K562 (cell line): ENCODE data around the gene MICU1. TPM values are rescaled to one million over a fixed set of nuclear protein-coding genes. Genes with fewer than 3 reads are reported as not detected.

Experiments
- FOXJ2 ChIP-seq: fragments of 200-800 bp; sonication (Bioruptor generic); IDR thresholded peaks from 2 replicates; pipeline ENCODE4 v1.6.1; 2016; ENCODE audit warnings: missing genetic modification characterization, missing compliant biosample characterization
- FOXK1 ChIP-seq: sonication (generic); formaldehyde crosslinking; IDR thresholded peaks from 2 replicates; pipeline ENCODE4 v1.8.0; 2022; ENCODE audit warnings: missing genetic modification reagents, mild to moderate bottlenecking, borderline replicate concordance
- ILK ChIP-seq: fragments of 450-650 bp; IDR thresholded peaks from 2 replicates; pipeline ENCODE4 v1.6.1; 2016; ENCODE audit warnings: missing genetic modification characterization, low read depth, mild to moderate bottlenecking, missing compliant biosample characterization, moderate library complexity, borderline replicate concordance
- SRSF1 ChIP-seq: fragments of 200-400 bp; formaldehyde crosslinking; IDR thresholded peaks from 2 replicates; pipeline ENCODE4 v1.6.1; 2017; ENCODE audit warnings: mild to moderate bottlenecking, low read depth, low read length, moderate library complexity
- ZBTB2 ChIP-seq: fragments of 450-650 bp; IDR thresholded peaks from 2 replicates; pipeline ENCODE4 v1.6.1; 2016; ENCODE audit warnings: antibody characterized with exemption
- ZBTB7A ChIP-seq: IDR thresholded peaks from 2 replicates; pipeline ENCODE4 v1.6.1; 2011; ENCODE audit warnings: low read depth, mild to moderate bottlenecking, low read length, moderate library complexity, borderline replicate concordance; ENCODE audit not compliant: control insufficient read depth
- ZNF263 ChIP-seq: sonication (generic); formaldehyde crosslinking; IDR thresholded peaks from 2 replicates; pipeline ENCODE4 v1.8.0; 2022; ENCODE audit warnings: mild to moderate bottlenecking, missing genetic modification reagents, borderline replicate concordance
- ZNF644 ChIP-seq: fragments of 200-800 bp; sonication (Bioruptor generic); IDR thresholded peaks from 2 replicates; pipeline ENCODE4 v1.6.1; 2016; ENCODE audit warnings: low read depth, missing genetic modification characterization, missing compliant biosample characterization
- polyA plus RNA-seq, 8 experiments: library from polyadenylated mRNA; depleted of rRNA in 4 of 8; stranded (reverse) in 5 of 8; unstranded in 3 of 8; fragments of >200 nt; fragmentation: Nextera tagmentation in 2 of 8; fragmentation: Illumina TruSeq in 1 of 8; extraction: Ambion mirVana in 2 of 8; extraction: Trizol in 1 of 8; gene quantifications; 2 replicates each; pipeline versions ENCODE4 v1.2.1 to v1.2.3, GENCODE V29; 2011 to 2014; ENCODE audit warnings: inconsistent platforms in 1 of 8, missing spikeins in 1 of 8
- total RNA-seq, 7 experiments: library from RNA; depleted of rRNA in 6 of 7; stranded (reverse); fragments of >200 nt in 6 of 7; fragmentation: Illumina TruSeq in 2 of 7; extraction: Trizol in 2 of 7; gene quantifications; 2 replicates each; pipeline versions ENCODE4 v1.2.1 to v1.2.3, GENCODE V29; 2011 to 2021; ENCODE audit warnings: low replicate concordance in 1 of 7
- TF ChIP-seq, protein P1 (sequence below): fragments of 250-450 bp; sonication (Bioruptor Pico); IDR thresholded peaks from 2 replicates; pipeline ENCODE4 v1.8.0; 2022; ENCODE audit warnings: inconsistent platforms

Gene MICU1
- total and polyA plus RNA-seq, 9 of the 15 experiments (the other 6 are each of a cell fraction or from before 2014, with no cell fraction given): 29.3 to 76.8 (median 48.4) TPM

DNA sequence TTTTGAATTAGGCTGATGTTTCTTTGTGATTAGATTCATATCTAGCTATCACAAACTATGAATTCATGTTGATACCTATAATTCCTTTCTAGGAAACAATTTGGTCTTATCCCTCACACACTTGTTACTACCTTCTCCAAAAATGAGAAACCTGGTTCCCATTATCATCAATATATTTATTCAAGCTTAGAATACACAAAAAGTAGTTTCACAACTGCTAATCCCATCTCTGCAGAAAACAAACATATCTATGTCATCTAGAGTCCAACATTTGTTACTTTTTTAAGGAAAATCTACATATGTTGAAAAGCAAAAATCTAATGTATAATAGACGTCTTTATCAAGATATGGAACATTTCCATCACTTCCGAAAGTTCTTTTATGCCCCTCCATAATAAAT, 110.4 kb downstream of the MICU1 start (continued):
- no peak for TF ChIP-seq ZNF263 (CRISPR knock-in tag)
- no peak for TF ChIP-seq ZBTB2
- no peak for TF ChIP-seq ZBTB7A
- no peak for TF ChIP-seq ZNF644
- no peak for TF ChIP-seq ILK
- TF ChIP-seq, protein P1, sequence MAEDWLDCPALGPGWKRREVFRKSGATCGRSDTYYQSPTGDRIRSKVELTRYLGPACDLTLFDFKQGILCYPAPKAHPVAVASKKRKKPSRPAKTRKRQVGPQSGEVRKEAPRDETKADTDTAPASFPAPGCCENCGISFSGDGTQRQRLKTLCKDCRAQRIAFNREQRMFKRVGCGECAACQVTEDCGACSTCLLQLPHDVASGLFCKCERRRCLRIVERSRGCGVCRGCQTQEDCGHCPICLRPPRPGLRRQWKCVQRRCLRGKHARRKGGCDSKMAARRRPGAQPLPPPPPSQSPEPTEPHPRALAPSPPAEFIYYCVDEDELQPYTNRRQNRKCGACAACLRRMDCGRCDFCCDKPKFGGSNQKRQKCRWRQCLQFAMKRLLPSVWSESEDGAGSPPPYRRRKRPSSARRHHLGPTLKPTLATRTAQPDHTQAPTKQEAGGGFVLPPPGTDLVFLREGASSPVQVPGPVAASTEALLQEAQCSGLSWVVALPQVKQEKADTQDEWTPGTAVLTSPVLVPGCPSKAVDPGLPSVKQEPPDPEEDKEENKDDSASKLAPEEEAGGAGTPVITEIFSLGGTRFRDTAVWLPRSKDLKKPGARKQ: no peak
- TF ChIP-seq SRSF1: no peak
- TF ChIP-seq FOXJ2 (tag): no peak
- TF ChIP-seq FOXK1 (CRISPR knock-in tag): no peak
